PC-3 (cell line): ENCODE data around the gene KIF1B. TPM values are rescaled to one million over a fixed set of nuclear protein-coding genes. Genes with fewer than 3 reads are reported as not detected.

ENCODE experiments used
- ATAC-seq: fragments of 200-7000 bp; cut with Tn5 transposase; 2 replicates; pipeline ENCODE4 v1.9.1; 2020; ENCODE audit warnings: mild to moderate bottlenecking, moderate library complexity
- BruUV-seq: library from RNA; stranded (reverse); fragments of 400-500 nt; replicated peaks from 2 replicates; lab custom pipeline; 2021; lab: Mats Ljungman, UMichigan
- CTCF ChIA-PET: fragments of 300-600 bp; sonication (Branson Sonifier 250); formaldehyde crosslinking; loops from one replicate; lab custom pipeline; 2022; ENCODE audit warnings: antibody characterized with exemption; lab: Charles Lee
- POLR2A ChIA-PET: fragments of 300-600 bp; sonication (Branson Sonifier 250); formaldehyde crosslinking; loops from one replicate; lab custom pipeline; 2022; ENCODE audit warnings: antibody characterized with exemption; ENCODE audit not compliant: unreplicated experiment; lab: Charles Lee
- DNase-seq: peaks from one replicate; pipeline ENCODE4 v3.0.0-alpha.2; 2015
- H2AFZ ChIP-seq: fragments of 300-600 bp; sonication (generic); 2 replicates; pipeline ENCODE4 v1.6.0; 2016; ENCODE audit warnings: antibody characterized with exemption, low read length
- H3F3A ChIP-seq: fragments of 300-600 bp; sonication (generic); one replicate; pipeline ENCODE4 v1.6.0; 2017; ENCODE audit warnings: antibody characterized with exemption, low read length, control low read depth, mild to moderate bottlenecking; ENCODE audit not compliant: unreplicated experiment
- H3K27ac ChIP-seq: fragments of 300-600 bp; sonication (generic); 2 replicates; pipeline ENCODE4 v1.5.1; 2016; ENCODE audit warnings: mild to moderate bottlenecking, low read length
- H3K27me3 ChIP-seq: fragments of 300-600 bp; sonication (generic); 2 replicates; pipeline ENCODE4 v1.6.1; 2016; ENCODE audit warnings: low read length, mixed read lengths
- H3K36me3 ChIP-seq: fragments of 300-600 bp; sonication (generic); 2 replicates; pipeline ENCODE4 v1.6.1; 2016; ENCODE audit warnings: low read depth, mixed run types, low read length, mixed read lengths
- H3K4me1 ChIP-seq: fragments of 300-600 bp; sonication (generic); 2 replicates; pipeline ENCODE4 v1.5.1; 2016; ENCODE audit warnings: low read length; ENCODE audit not compliant: insufficient read depth
- H3K4me2 ChIP-seq: fragments of 300-600 bp; sonication (generic); 2 replicates; pipeline ENCODE4 v1.6.0; 2016; ENCODE audit warnings: low read length
- H3K4me3 ChIP-seq: fragments of 300-600 bp; sonication (generic); 2 replicates; pipeline ENCODE4 v1.5.1; 2016; ENCODE audit warnings: mild to moderate bottlenecking, low read length, mixed read lengths
- H3K79me2 ChIP-seq: fragments of 300-600 bp; sonication (generic); 2 replicates; pipeline ENCODE4 v1.6.1; 2017; ENCODE audit warnings: low read length, mixed read lengths
- H3K9ac ChIP-seq: fragments of 300-600 bp; sonication (generic); 2 replicates; pipeline ENCODE4 v1.6.0; 2016; ENCODE audit warnings: mild to moderate bottlenecking, low read length
- H3K9me2 ChIP-seq: fragments of 300-600 bp; sonication (generic); replicated peaks from 2 replicates; pipeline ENCODE4 v1.6.1; 2016; ENCODE audit warnings: mixed run types, low read length, mixed read lengths
- H3K9me3 ChIP-seq: fragments of 300-600 bp; sonication (generic); 2 replicates; pipeline ENCODE4 v1.6.1; 2016; ENCODE audit warnings: low read length, mixed read lengths
- H4K20me1 ChIP-seq: fragments of 300-600 bp; sonication (generic); 2 replicates; pipeline ENCODE4 v1.6.1; 2016; ENCODE audit warnings: low read length, mixed read lengths
- CTCF ChIP-seq: fragments of 300-600 bp; sonication (generic); conservative IDR thresholded peaks from 2 replicates; pipeline ENCODE4 v1.5.1; 2017; ENCODE audit warnings: antibody characterized with exemption, low read depth, mild to moderate bottlenecking, low read length
- EZH2 ChIP-seq: fragments of 300-600 bp; sonication (generic); IDR thresholded peaks from one replicate; pipeline ENCODE4 v1.6.1; 2017; ENCODE audit warnings: antibody characterized with exemption, mild to moderate bottlenecking, low read length; ENCODE audit not compliant: unreplicated experiment
- EZH2phosphoT487 ChIP-seq: fragments of 300-600 bp; sonication (generic); IDR thresholded peaks from 2 replicates; pipeline ENCODE4 v1.6.1; 2018; ENCODE audit warnings: mild to moderate bottlenecking, antibody characterized with exemption, low read length, borderline replicate concordance
- intact Hi-C: fragments of 100-400 bp; cut with micrococcal nuclease; formaldehyde crosslinking; loops from 2 replicates; pipeline ENCODE4 v1.9.0; 2023
- total RNA-seq: library from RNA; depleted of rRNA; stranded (reverse); fragments of >200 nt; gene quantifications from 2 replicates; pipeline ENCODE4 v1.2.3, GENCODE V29; 2014

KIF1B gene
- total RNA-seq, 1 experiment from 2014 or later, result 21.4 TPM

- no peaks in the 10 kb centered on the region; the same call in 1 of the 2 replicates for H3K36me3 ChIP-seq
- no peaks in the 10 kb centered on the region for H3F3A ChIP-seq
- ATAC-seq (peak; percentile 86), DNase-seq (peak; percentile 45)
- no peak overlapping the region for H3K4me3 ChIP-seq
- no TSS peak for BruUV-seq
- H3K27ac ChIP-seq, result no peak overlapping the region
- H3K4me1 ChIP-seq, result 0 out of 2 replicates have a peak, but pooled peaks cover 3% of the 10 kb centered on the region
- TF ChIP-seq CTCF (no peak), EZH2 (no peak), EZH2phosphoT487 (no peak)
- H4K20me1 ChIP-seq, result no peaks in the 10 kb centered on the region
- H3K4me2 ChIP-seq, result no peak overlapping the region
- ChIA-PET CTCF (no interaction called here), POLR2A (no interaction called here)
- no peaks in the 10 kb centered on the region for H3K9me3 ChIP-seq
- intact Hi-C loops, result loop anchor here (2.0 to 10.0 kb wide), 2 partner anchors 129 to 385 kb away; partner anchors contain the start of gene KIF1B
- no peaks in the 10 kb centered on the region for H3K9me2 ChIP-seq
- no peak overlapping the region for H2AFZ ChIP-seq
- H3K27me3 ChIP-seq, result no peaks in the 10 kb centered on the region
- no peaks in the 10 kb centered on the region for H3K79me2 ChIP-seq
- no peak overlapping the region for H3K9ac ChIP-seq
These were observed 129.4 kb downstream of the KIF1B start for GRCh38 chr1:10339815-10340214.

DNA sequence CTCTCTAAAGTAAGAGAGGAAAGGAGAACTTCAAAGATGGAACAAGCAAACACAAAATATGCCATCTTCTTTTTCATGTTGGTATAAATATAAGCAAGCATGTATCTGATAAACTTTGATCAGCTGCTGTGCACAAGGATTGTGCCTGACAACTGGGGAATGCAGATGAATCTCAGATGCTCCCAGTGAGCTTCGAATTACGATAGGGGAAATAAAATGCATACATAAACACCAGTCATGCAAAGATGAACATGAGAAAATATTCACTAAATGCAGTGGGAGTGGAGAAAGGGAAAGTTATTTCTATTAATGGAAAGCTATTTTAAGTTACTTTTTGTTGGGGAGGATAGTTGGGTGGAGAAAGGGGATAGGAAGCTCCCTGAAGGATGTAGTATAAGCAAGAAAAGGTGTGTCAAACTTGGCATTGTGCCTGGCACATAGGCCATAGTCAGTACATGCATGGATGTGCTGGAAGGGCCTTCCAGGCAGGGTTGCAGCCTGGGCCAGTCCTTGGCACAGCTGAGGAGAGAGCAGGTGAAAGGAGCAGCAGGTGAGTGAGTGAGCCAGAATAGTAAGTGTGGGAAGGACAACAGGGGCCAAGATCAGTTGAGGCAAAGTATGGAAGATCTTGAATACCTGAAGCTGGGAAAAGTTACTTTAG is 130.7 kb downstream of the KIF1B start:
- no peaks in the 10 kb centered on the region for H3K79me2 ChIP-seq
- ChIA-PET CTCF (no interaction called here), POLR2A (no interaction called here)
- no peak for DNase-seq
- TF ChIP-seq EZH2 (no peak), EZH2phosphoT487 (no peak), CTCF (no peak)
- no peak overlapping the region for H2AFZ ChIP-seq
- H3K9me3 ChIP-seq, result no peaks in the 10 kb centered on the region
- ATAC-seq, result no peak
- H3K4me2 ChIP-seq, result no peak overlapping the region
- no TSS peak for BruUV-seq
- H4K20me1 ChIP-seq, result no peaks in the 10 kb centered on the region
- intact Hi-C loops, result no loop called here
- no peaks in the 10 kb centered on the region for H3K9me2 ChIP-seq
- H3K27me3 ChIP-seq, result no peaks in the 10 kb centered on the region
- no peaks in the 10 kb centered on the region for H3F3A ChIP-seq
- H3K9ac ChIP-seq, result no peak overlapping the region
- 0 out of 2 replicates have a peak, but pooled peaks cover 3% of the 10 kb centered on the region for H3K4me1 ChIP-seq
- H3K27ac ChIP-seq, result no peak overlapping the region
- no peaks in the 10 kb centered on the region; the same call in 1 of the 2 replicates for H3K36me3 ChIP-seq
- H3K4me3 ChIP-seq, result no peak overlapping the region

DNA sequence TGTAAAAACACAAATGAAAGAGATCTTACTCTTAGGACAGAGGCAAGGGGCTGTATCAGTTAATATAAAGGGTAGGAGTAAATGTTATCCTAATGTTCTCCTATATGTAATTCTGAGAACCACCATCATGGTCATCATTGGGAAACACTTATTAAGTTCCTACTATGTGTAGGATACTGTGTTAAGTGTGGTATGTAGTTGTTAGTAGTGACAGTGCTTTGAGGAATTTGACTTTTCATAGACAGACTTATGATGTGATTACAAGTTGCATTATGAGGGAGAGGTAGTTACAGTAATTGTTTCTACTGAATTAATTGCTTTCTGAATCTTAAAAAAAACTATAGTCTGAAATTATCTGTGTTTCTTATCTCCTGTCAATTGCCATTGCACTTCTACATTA is 136.7 kb downstream of the KIF1B start:
- no peaks in the 10 kb centered on the region for H3F3A ChIP-seq

More for the DNA sequence above, 136.7 kb downstream of the KIF1B start:
- ChIA-PET CTCF (no interaction called here), POLR2A (no interaction called here)
- H3K79me2 ChIP-seq, result no peaks in the 10 kb centered on the region
- H3K9me2 ChIP-seq, result no peaks in the 10 kb centered on the region
- TF ChIP-seq CTCF (no peak), EZH2phosphoT487 (no peak), EZH2 (no peak)
- H3K4me2 ChIP-seq, result no peak overlapping the region
- intact Hi-C loops, result no loop called here
- no peak overlapping the region for H3K27ac ChIP-seq
- BruUV-seq, result no TSS peak
- H3K4me1 ChIP-seq, result no peaks in the 10 kb centered on the region
- H3K27me3 ChIP-seq, result no peaks in the 10 kb centered on the region
- DNase-seq (no peak), ATAC-seq (no peak)
- H4K20me1 ChIP-seq, result no peaks in the 10 kb centered on the region
- H3K36me3 ChIP-seq, result no peaks in the 10 kb centered on the region; the same call in 1 of the 2 replicates
- no peaks in the 10 kb centered on the region for H3K9me3 ChIP-seq
- no peak overlapping the region for H3K4me3 ChIP-seq
- no peak overlapping the region for H2AFZ ChIP-seq
- H3K9ac ChIP-seq, result no peak overlapping the region
